ENCODE results near the gene THSD4. TPM values are rescaled to one million over a fixed set of nuclear protein-coding genes. Genes with fewer than 3 reads are reported as not detected.

THSD4 gene
- polyA plus RNA-seq, 1 donor (not counting 4 experiments of a cell fraction or from before 2014, with no cell fraction given), result 24.5 TPM

DNA sequence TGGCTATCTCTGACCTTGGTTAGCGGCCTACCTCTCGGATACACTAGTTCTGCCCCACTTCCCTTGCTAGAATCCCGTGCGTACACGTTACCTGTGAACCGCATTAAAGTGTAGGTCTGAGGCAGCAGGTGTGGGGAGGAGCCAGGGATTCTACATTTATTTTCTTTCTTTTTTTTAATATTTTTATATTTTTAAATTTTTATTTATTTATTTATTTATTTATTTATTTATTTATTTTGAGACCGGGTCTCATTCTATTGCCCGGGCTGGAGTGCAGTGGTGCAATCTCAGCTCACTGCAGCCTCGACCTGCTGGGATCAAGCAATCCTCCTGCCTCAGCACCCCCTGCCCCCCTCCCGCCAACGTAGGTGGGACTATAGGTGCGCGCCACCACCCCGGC, 634.2 kb downstream of the THSD4 start:
- Histone ChIP-seq H3K79me2 (ENCODE audit: control insufficient read depth, insufficient read depth, low read length) (no peaks in the 10 kb centered on the region), H3K9me1 (ENCODE audit: control insufficient read depth, extremely low read depth, insufficient read depth, low read length) (no peaks in the 10 kb centered on the region), H3K4me1 (ENCODE audit: control insufficient read depth, extremely low read depth, insufficient read depth, low read length) (peaks cover 32% of the 10 kb centered on the region), H3K4me2 (ENCODE audit: control insufficient read depth, extremely low read depth, insufficient read depth, low read depth, low read length) (no peak overlapping the region), H2AFZ (ENCODE audit: control insufficient read depth, low read length) (no peak overlapping the region), H3K4me3 (ENCODE audit: control insufficient read depth in 2 of 3, extremely low read depth in 1 of 3, insufficient read depth in 2 of 3, low read depth in 1 of 3, low read length in 3 of 3) (no peak overlapping the region), H4K20me1 (ENCODE audit: control insufficient read depth, extremely low read depth, insufficient read depth, low read length) (peaks cover 2% of the 10 kb centered on the region), H3K9me3 (ENCODE audit: control insufficient read depth, low read depth, low read length) (no peaks in the 10 kb centered on the region), H3K36me3 (ENCODE audit: control insufficient read depth in 2 of 2, extremely low read depth in 1 of 2, insufficient read depth in 2 of 2, low read length in 2 of 2) (peaks cover 24 to 28% of the 10 kb centered on the region in 2 experiments), H3K27me3 (ENCODE audit: control insufficient read depth, extremely low read depth, insufficient read depth, low read length) (no peaks in the 10 kb centered on the region), H3K9ac (ENCODE audit: control insufficient read depth, extremely low read depth, insufficient read depth, low read length) (no peak overlapping the region), H3K27ac (ENCODE audit: control insufficient read depth, insufficient read depth, low read length) (no peak overlapping the region)
- dilution Hi-C loops (cut with MboI; ENCODE audit: extremely low pct_ligation_motif_present, low sequenced_read_pairs), result no loop called here
- TF ChIP-seq EZH2 (IDR thresholded peaks at IDR 0.05; ENCODE audit: low read length) (no peak), CTCF (optimal IDR thresholded peaks at IDR 0.05 in 1 of 3, IDR thresholded peaks at IDR 0.05 in 1 of 3, conservative IDR thresholded peaks at IDR 0.05 in 1 of 3; ENCODE audit: extremely low read depth in 1 of 3, insufficient read depth in 2 of 3, low read length in 3 of 3) (no peak)
- FAIRE-seq (no peak), DNase-seq (ENCODE audit: low read depth, low spot score) (no peak)

GRCh38 chr15:71752128-71752527, 636.9 kb downstream of the THSD4 start:
- H3K4me1 ChIP-seq (ENCODE audit: control insufficient read depth, extremely low read depth, insufficient read depth, low read length), result peaks cover 27% of the 10 kb centered on the region
- no peak overlapping the region for H3K4me3 ChIP-seq (ENCODE audit: control insufficient read depth in 2 of 3, extremely low read depth in 1 of 3, insufficient read depth in 2 of 3, low read depth in 1 of 3, low read length in 3 of 3)
- no peak for TF ChIP-seq CTCF (optimal IDR thresholded peaks at IDR 0.05 in 1 of 3, IDR thresholded peaks at IDR 0.05 in 1 of 3, conservative IDR thresholded peaks at IDR 0.05 in 1 of 3; ENCODE audit: extremely low read depth in 1 of 3, insufficient read depth in 2 of 3, low read length in 3 of 3)
- TF ChIP-seq EZH2 (IDR thresholded peaks at IDR 0.05; ENCODE audit: low read length), result no peak
- H3K36me3 ChIP-seq (ENCODE audit: control insufficient read depth in 2 of 2, extremely low read depth in 1 of 2, insufficient read depth in 2 of 2, low read length in 2 of 2), result peaks cover 13 to 17% of the 10 kb centered on the region in 2 experiments
- no peaks in the 10 kb centered on the region for H3K9me3 ChIP-seq (ENCODE audit: control insufficient read depth, low read depth, low read length)
- no peak overlapping the region for H3K4me2 ChIP-seq (ENCODE audit: control insufficient read depth, extremely low read depth, insufficient read depth, low read depth, low read length)
- H3K27me3 ChIP-seq (ENCODE audit: control insufficient read depth, extremely low read depth, insufficient read depth, low read length), result no peaks in the 10 kb centered on the region
- no peak overlapping the region for H3K27ac ChIP-seq (ENCODE audit: control insufficient read depth, insufficient read depth, low read length)
- H3K9ac ChIP-seq (ENCODE audit: control insufficient read depth, extremely low read depth, insufficient read depth, low read length), result no peak overlapping the region
- no peaks in the 10 kb centered on the region for H3K79me2 ChIP-seq (ENCODE audit: control insufficient read depth, insufficient read depth, low read length)
- dilution Hi-C loops (cut with MboI; ENCODE audit: extremely low pct_ligation_motif_present, low sequenced_read_pairs), result no loop called here
- no peaks in the 10 kb centered on the region for H4K20me1 ChIP-seq (ENCODE audit: control insufficient read depth, extremely low read depth, insufficient read depth, low read length)
- no peak overlapping the region for H2AFZ ChIP-seq (ENCODE audit: control insufficient read depth, low read length)
- FAIRE-seq (no peak), DNase-seq (ENCODE audit: low read depth, low spot score) (no peak)
- H3K9me1 ChIP-seq (ENCODE audit: control insufficient read depth, extremely low read depth, insufficient read depth, low read length), result no peaks in the 10 kb centered on the region
